Neuronal stem cell (in vitro differentiated cells): Measurements from ENCODE around the gene IER5.

Experiments
- DNase-seq: peaks from one replicate; pipeline ENCODE4 v3.0.0-alpha.2; 2013; ENCODE audit warnings: low spot score
- H2AFZ ChIP-seq: one replicate; pipeline ENCODE4 v1.6.1; 2013; ENCODE audit warnings: mild to moderate bottlenecking, low read length, inconsistent platforms
- H2AK5ac ChIP-seq: 2 replicates; pipeline ENCODE4 v1.6.1; 2013; ENCODE audit warnings: low read depth, mild to moderate bottlenecking, inconsistent platforms, low read length, moderate library complexity, mixed read lengths
- H2BK120ac ChIP-seq: 2 replicates; pipeline ENCODE4 v1.6.1; 2013; ENCODE audit warnings: low read depth, mild to moderate bottlenecking, inconsistent platforms, low read length, moderate library complexity, mixed read lengths
- H2BK12ac ChIP-seq: one replicate; pipeline ENCODE4 v1.6.1; 2013; ENCODE audit warnings: low read length, inconsistent platforms
- H2BK15ac ChIP-seq: 2 replicates; pipeline ENCODE4 v1.6.1; 2013; ENCODE audit warnings: mild to moderate bottlenecking, low read length, inconsistent platforms, mixed read lengths
- H2BK5ac ChIP-seq: one replicate; pipeline ENCODE4 v1.6.1; 2013; ENCODE audit warnings: inconsistent platforms, mild to moderate bottlenecking, low read length, moderate library complexity
- H3K14ac ChIP-seq: one replicate; pipeline ENCODE4 v1.6.1; 2013; ENCODE audit warnings: low read length, inconsistent platforms
- H3K18ac ChIP-seq: 2 replicates; pipeline ENCODE4 v1.6.1; 2013; ENCODE audit warnings: low read length, inconsistent platforms
- H3K23ac ChIP-seq: 2 replicates; pipeline ENCODE4 v1.6.1; 2013; ENCODE audit warnings: low read depth, mild to moderate bottlenecking, mixed read lengths, low read length, inconsistent platforms; ENCODE audit not compliant: poor library complexity
- H3K27ac ChIP-seq: replicated peaks from 3 replicates; pipeline ENCODE4 v1.5.1; 2013; ENCODE audit warnings: low read length, inconsistent platforms
- H3K27me3 ChIP-seq, 3 experiments: 2 replicates each; pipeline ENCODE4 v1.6.1; 2013; ENCODE audit warnings: low read length in 3 of 3, mild to moderate bottlenecking in 2 of 3, inconsistent platforms in 1 of 3, low read depth in 1 of 3, mixed read lengths in 1 of 3, moderate library complexity in 1 of 3; ENCODE audit not compliant: control insufficient read depth in 3 of 3, insufficient read depth in 3 of 3
- H3K36me3 ChIP-seq, 2 donors: replicated peaks in 1 of 2; 2 replicates each; pipeline ENCODE4 v1.6.1; 2013; ENCODE audit warnings: low read length in 2 of 2; ENCODE audit not compliant: control insufficient read depth in 2 of 2, insufficient read depth in 2 of 2
- H3K4ac ChIP-seq: 2 replicates; pipeline ENCODE4 v1.6.1; 2013; ENCODE audit warnings: inconsistent platforms, mild to moderate bottlenecking, low read length, moderate library complexity
- H3K4me1 ChIP-seq, 2 donors: 1 replicate in 1 of 2; 2 replicates in 1 of 2; pipeline ENCODE4 v1.6.1; 2013; ENCODE audit warnings: low read length in 2 of 2, low read depth in 1 of 2; ENCODE audit not compliant: control insufficient read depth in 2 of 2, insufficient read depth in 1 of 2
- H3K4me2 ChIP-seq: one replicate; pipeline ENCODE4 v1.6.1; 2013; ENCODE audit warnings: mild to moderate bottlenecking, low read length, inconsistent platforms; ENCODE audit not compliant: insufficient read depth, poor library complexity, severe bottlenecking
- H3K4me3 ChIP-seq, 2 donors: 2 replicates each; pipeline ENCODE4 v1.5.1; 2013; ENCODE audit warnings: low read length in 2 of 2, mild to moderate bottlenecking in 2 of 2, inconsistent platforms in 1 of 2, moderate library complexity in 1 of 2
- H3K79me1 ChIP-seq: one replicate; pipeline ENCODE4 v1.6.1; 2013; ENCODE audit warnings: low read depth, mild to moderate bottlenecking, inconsistent platforms, low read length, moderate library complexity
- H3K9ac ChIP-seq: one replicate; pipeline ENCODE4 v1.6.1; 2013; ENCODE audit warnings: mild to moderate bottlenecking, low read depth, low read length, inconsistent platforms; ENCODE audit not compliant: poor library complexity
- H3K9me3 ChIP-seq, 2 donors: replicated peaks in 1 of 2; 2 replicates each; pipeline versions ENCODE3 to v1.6.1; 2013; ENCODE audit warnings: low read length in 2 of 2, mild to moderate bottlenecking in 2 of 2, inconsistent platforms in 1 of 2, low read depth in 1 of 2, mixed read lengths in 1 of 2, moderate library complexity in 1 of 2; ENCODE audit not compliant: control insufficient read depth in 2 of 2, insufficient read depth in 1 of 2
- H4K8ac ChIP-seq: one replicate; pipeline ENCODE4 v1.6.1; 2013; ENCODE audit warnings: low read depth, mild to moderate bottlenecking, inconsistent platforms, low read length, moderate library complexity
- H4K91ac ChIP-seq: one replicate; pipeline ENCODE4 v1.6.1; 2013; ENCODE audit warnings: low read length, low read depth, mild to moderate bottlenecking, inconsistent platforms; ENCODE audit not compliant: poor library complexity
- WGBS, 2 donors: extraction: QIAGEN DNeasy Blood & Tissue Kit; methylation state at CpG; one replicate each; pipeline ENCODE4 v1.1.7; 2013; ENCODE audit warnings: missing lambda C conversion rate in 2 of 2, mixed read lengths in 1 of 2; ENCODE audit not compliant: insufficient read length in 2 of 2, insufficient replicate concordance in 1 of 2; ENCODE audit errors: extremely low coverage in 2 of 2; 5-methylcytosine and 5-hydroxymethylcytosine counted together

Gene IER5

DNA sequence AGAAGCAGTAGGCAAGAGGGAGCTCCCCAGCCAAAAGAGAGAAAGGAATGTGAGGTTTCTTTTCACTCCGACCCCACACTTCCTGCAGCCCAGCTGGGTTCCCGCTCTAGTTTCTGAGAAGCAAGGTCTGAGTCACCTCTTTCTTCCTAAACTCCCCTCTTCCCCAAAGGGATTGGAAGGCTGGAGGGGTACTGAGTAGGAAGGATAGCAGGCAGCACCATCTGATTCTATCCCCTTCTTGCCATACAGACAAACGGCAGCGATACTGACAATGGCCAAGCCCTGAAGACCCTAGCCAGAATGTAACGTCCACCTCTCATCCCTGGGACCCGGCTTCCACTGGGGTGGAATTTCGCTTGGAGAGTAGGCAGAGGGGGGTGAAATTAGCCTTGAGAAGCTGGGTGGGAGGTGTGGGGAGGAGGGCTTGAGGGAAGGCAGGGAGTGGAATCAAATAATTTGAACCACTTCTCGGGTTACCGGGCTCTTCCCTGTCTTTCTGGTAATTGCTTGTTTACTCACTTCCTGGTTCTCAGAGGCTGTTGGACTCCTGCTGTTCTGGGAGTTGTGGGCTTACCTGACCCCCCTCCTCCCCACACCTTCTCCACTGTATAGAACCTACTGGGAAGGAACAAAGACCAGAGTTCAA, 13.2 kb downstream of the IER5 start:
- Histone ChIP-seq H4K91ac (no peak overlapping the region), H3K27ac (peak overlapping the region; percentile 55), H3K23ac (no peak overlapping the region), H3K4me3 (no peak overlapping the region), H3K79me1 (no peaks in the 10 kb centered on the region), H2AK5ac (no peak overlapping the region), H3K4me2 (peak overlapping the region; percentile 50), H3K36me3 (no peaks in the 10 kb centered on the region), H3K27me3 (no peaks in the 10 kb centered on the region), H3K4me1 (peaks cover 41 to 50% of the 10 kb centered on the region in 2 donors), H3K14ac (no peak overlapping the region), H4K8ac (no peak overlapping the region), H3K18ac (peak overlapping the region; percentile 78), H2BK5ac (no peak overlapping the region), H3K9me3 (no peaks in the 10 kb centered on the region), H2AFZ (peak overlapping the region; percentile 54), H3K9ac (no peak overlapping the region), H2BK15ac (no peak overlapping the region), H2BK12ac (no peak overlapping the region), H2BK120ac (no peak overlapping the region), H3K4ac (no peak overlapping the region)
- WGBS, 2 donors = no CpG with 5 or more reads among the region's 9 CpGs
- no peak for DNase-seq

DNA sequence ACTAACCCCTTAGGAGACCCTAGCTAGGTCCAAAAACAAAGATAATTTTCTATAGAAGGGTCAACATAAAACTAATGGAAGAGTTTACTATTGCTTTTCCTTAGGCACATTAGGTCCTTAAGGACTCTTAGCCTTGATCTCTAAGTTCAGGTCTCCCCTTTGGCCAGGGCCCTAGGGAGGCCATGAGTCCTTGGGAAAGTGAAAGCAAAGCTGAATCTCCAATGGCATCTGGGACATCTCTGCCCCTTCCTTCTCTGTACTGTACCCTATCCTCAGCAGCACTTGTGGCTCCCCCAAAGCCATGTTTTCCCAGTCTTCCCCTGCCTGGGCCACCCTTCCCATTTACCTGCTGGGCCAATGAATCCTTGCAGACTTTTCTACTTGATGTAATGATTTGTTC, 14.3 kb downstream of the IER5 start:
- Histone ChIP-seq H3K4me2 (no peak overlapping the region), H3K79me1 (no peaks in the 10 kb centered on the region), H3K18ac (no peak overlapping the region), H2BK12ac (no peak overlapping the region), H3K4me3 (no peak overlapping the region), H2BK120ac (no peak overlapping the region), H3K27ac (no peak overlapping the region), H3K9ac (no peak overlapping the region), H2BK15ac (no peak overlapping the region), H3K4ac (no peak overlapping the region), H3K36me3 (no peaks in the 10 kb centered on the region), H4K8ac (no peak overlapping the region), H2AFZ (no peak overlapping the region), H2BK5ac (no peak overlapping the region), H3K9me3 (no peaks in the 10 kb centered on the region), H3K4me1 (peaks cover 34 to 45% of the 10 kb centered on the region in 2 donors), H3K14ac (no peak overlapping the region), H3K27me3 (no peaks in the 10 kb centered on the region), H3K23ac (no peak overlapping the region), H4K91ac (no peak overlapping the region), H2AK5ac (no peak overlapping the region)
- no peak for DNase-seq

DNA sequence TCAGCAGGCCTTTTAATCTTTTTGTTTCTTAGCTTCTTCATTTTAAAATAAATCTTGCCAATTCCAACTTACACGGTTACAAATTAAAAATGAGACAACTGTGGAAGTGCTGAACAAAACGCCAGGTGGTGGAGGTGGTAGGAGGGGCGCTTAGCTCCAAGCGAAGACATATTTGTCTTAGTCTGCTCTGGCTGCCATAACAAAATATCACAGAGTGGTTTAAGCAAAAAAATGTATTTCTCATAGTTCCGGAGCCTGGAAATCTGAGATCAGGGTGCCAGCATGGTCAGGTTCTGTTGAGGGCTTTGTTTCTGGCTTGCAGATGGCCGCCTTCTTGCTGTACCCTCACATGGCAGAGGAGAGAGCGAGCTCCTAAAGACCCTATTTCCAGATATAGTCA, 14.9 kb downstream of the IER5 start:
- Histone ChIP-seq H3K27me3 (no peaks in the 10 kb centered on the region), H2BK12ac (no peak overlapping the region), H3K79me1 (no peaks in the 10 kb centered on the region), H3K4me1 (peaks cover 34 to 45% of the 10 kb centered on the region in 2 donors), H4K8ac (no peak overlapping the region), H3K14ac (no peak overlapping the region), H3K4me2 (no peak overlapping the region), H3K18ac (no peak overlapping the region), H2BK120ac (no peak overlapping the region), H3K9me3 (no peaks in the 10 kb centered on the region), H3K36me3 (no peaks in the 10 kb centered on the region), H3K4me3 (peak overlapping the region in 1 of 2 donors; percentile 63), H2BK15ac (no peak overlapping the region), H3K23ac (no peak overlapping the region), H3K4ac (no peak overlapping the region), H2AFZ (no peak overlapping the region), H2BK5ac (no peak overlapping the region), H3K9ac (no peak overlapping the region), H4K91ac (no peak overlapping the region), H2AK5ac (no peak overlapping the region), H3K27ac (no peak overlapping the region)
- WGBS, 2 donors = no CpG with 5 or more reads among the region's 7 CpGs
- no peak for DNase-seq

DNA sequence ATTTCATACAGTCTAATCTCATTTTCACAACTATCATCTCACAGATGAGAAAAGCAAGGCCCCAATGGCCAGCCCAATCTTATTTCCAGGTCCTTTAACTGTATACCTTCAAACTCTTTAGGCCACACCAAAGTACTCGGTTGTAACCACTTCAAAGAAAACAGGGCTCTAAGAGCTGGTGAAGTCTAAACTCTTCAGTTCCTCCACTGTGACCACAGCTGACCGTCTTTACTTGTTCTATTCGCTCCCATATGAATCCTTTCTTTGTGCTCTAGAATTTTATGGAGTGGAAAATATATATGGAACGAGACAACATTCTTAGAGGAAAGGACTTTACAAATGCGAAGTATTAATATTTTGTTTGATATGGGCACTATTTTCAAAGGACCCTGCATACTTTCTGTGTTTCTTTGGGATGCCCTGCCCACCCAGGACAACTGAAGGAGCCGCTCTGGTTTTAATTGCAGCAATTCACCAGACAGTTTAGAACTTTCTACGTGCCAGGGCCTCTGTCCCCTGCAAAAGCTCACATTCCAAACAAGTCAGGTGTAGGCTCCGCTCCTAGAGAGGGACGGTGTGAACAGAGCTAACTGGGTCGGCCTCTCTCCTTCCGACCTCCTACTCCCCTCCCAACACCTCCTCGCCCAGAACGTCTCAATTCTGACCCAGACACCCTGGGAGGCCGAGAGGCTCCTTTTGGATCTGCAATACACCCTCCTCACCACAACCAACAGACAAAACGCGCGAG, 15.7 kb downstream of the IER5 start:
- H3K4me1 ChIP-seq = peaks cover 37 to 41% of the 10 kb centered on the region in 2 donors
- H3K4ac ChIP-seq = no peak overlapping the region
- H2BK12ac ChIP-seq = no peak overlapping the region
- no peaks in the 10 kb centered on the region for H3K79me1 ChIP-seq
- H3K14ac ChIP-seq = no peak overlapping the region
- no peak for DNase-seq
- no CpG with 5 or more reads among the region's 17 CpGs for WGBS, 2 donors
- no peaks in the 10 kb centered on the region for H3K9me3 ChIP-seq
- no peaks in the 10 kb centered on the region for H3K36me3 ChIP-seq
- H3K23ac ChIP-seq = peak overlapping the region; percentile 17
- peak overlapping the region; percentile 61 for H2BK120ac ChIP-seq
- peak overlapping the region; percentile 76 for H4K8ac ChIP-seq
- peak overlapping the region; percentile 97 for H3K18ac ChIP-seq
- H3K4me2 ChIP-seq = peak overlapping the region; percentile 89
- peak overlapping the region; percentile 90 for H2AFZ ChIP-seq
- H4K91ac ChIP-seq = peak overlapping the region; percentile 87
- H2BK5ac ChIP-seq = peak overlapping the region; percentile 91
- peak overlapping the region; percentile 50 for H2BK15ac ChIP-seq
- no peaks in the 10 kb centered on the region for H3K27me3 ChIP-seq
- peak overlapping the region; percentile 95 for H3K27ac ChIP-seq
- H3K9ac ChIP-seq = peak overlapping the region; percentile 86
- peak overlapping the region; percentile 35 for H2AK5ac ChIP-seq
- H3K4me3 ChIP-seq = peak overlapping the region; percentile 63 to 85
